Activated naive CD8-positive, alpha-beta T cell treated with anti-CD3 and anti-CD28 coated beads, Interleukin-2, amount 50 U/mL, for 24 hours (primary cell): ENCODE data around the gene ADGRG6.

Source experiments
- ATAC-seq: fragments of 150-1000 bp; cut with Tn5 transposase; one replicate; pipeline ENCODE4 v1.10.0; 2021
- DNase-seq: peaks from one replicate; pipeline ENCODE4 v3.0.0; 2021
- H3K27ac Mint-ChIP-seq: one replicate; pipeline ENCODE4 v1.8.0; 2021; ENCODE audit warnings: mild to moderate bottlenecking, mixed read lengths
- H3K27me3 Mint-ChIP-seq: one replicate; pipeline ENCODE4 v1.8.0; 2021; ENCODE audit warnings: mixed read lengths
- H3K36me3 Mint-ChIP-seq: one replicate; pipeline ENCODE4 v1.8.0; 2021; ENCODE audit warnings: low read depth, mixed read lengths
- H3K4me1 Mint-ChIP-seq: one replicate; pipeline ENCODE4 v1.8.0; 2021; ENCODE audit warnings: mixed read lengths
- H3K4me3 Mint-ChIP-seq: one replicate; pipeline ENCODE4 v1.8.0; 2021; ENCODE audit warnings: mild to moderate bottlenecking, moderate library complexity, mixed read lengths
- H3K9me3 Mint-ChIP-seq: one replicate; pipeline ENCODE4 v1.8.0; 2021; ENCODE audit warnings: mixed read lengths

The ADGRG6 gene

DNA sequence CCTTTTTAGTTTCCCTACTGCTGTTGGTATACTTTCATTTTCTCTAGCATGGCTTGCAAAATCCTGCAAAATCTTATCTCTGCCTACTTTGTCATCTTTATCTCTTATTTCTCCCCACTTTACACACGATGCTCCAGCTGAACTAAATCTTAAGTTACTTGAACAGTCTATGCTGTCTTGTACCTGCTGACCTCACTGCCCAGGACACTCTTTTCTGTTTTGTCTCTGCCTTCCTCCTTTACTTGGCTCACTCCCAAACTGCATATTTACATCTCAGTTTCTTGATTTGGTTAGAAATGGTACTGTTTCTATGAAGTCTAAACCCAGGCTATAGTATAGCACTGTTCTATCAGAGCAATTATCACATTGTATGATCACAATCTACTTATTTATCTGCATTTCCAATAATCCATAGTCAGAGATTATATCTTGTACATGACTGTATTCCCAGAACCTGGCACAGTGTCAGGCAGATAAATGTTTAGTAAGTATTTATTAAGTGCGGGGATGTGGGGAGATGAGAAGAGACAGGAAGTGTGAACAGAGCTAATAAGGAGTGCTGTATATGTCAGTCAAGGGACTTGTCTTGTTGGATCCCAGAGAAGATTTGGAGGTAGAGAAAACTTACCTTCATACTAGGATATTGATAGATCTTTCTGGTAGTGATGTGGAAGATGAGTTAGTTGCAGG is 57.6 kb downstream of the ADGRG6 start:
- peaks cover 32% of the 10 kb centered on the region for H3K4me1 Mint-ChIP-seq
- no peak for DNase-seq
- H3K36me3 Mint-ChIP-seq, result no peaks in the 10 kb centered on the region
- no peaks in the 10 kb centered on the region for H3K27me3 Mint-ChIP-seq
- H3K4me3 Mint-ChIP-seq, result no peak overlapping the region
- no peak for ATAC-seq
- H3K27ac Mint-ChIP-seq, result no peak overlapping the region
- H3K9me3 Mint-ChIP-seq, result no peaks in the 10 kb centered on the region

DNA sequence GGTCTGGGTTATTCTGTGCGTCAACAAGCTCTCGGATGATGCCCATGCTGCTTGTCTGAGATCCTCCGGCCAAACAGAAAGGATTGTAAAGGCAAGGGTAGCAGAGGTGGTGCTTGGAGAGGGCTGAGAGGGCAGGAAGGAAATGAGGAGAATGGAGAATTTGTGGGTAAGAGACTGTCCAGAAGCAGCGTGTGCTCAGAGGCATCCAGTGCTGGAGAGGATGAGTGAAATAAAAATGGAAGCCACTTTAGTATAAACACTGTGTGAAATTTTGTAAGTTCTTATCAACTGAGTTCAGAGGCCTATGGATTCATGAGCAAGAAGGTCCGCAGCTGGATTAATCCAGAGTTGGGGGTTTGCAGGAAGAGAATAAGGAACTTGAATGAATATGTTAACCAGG is 59.5 kb downstream of the ADGRG6 start:
- DNase-seq, result no peak
- no peak for ATAC-seq
- peaks cover 19% of the 10 kb centered on the region for H3K4me1 Mint-ChIP-seq
- no peak overlapping the region for H3K4me3 Mint-ChIP-seq
- peaks cover 1% of the 10 kb centered on the region for H3K27me3 Mint-ChIP-seq
- no peaks in the 10 kb centered on the region for H3K9me3 Mint-ChIP-seq
- no peaks in the 10 kb centered on the region for H3K36me3 Mint-ChIP-seq
- no peak overlapping the region for H3K27ac Mint-ChIP-seq

DNA sequence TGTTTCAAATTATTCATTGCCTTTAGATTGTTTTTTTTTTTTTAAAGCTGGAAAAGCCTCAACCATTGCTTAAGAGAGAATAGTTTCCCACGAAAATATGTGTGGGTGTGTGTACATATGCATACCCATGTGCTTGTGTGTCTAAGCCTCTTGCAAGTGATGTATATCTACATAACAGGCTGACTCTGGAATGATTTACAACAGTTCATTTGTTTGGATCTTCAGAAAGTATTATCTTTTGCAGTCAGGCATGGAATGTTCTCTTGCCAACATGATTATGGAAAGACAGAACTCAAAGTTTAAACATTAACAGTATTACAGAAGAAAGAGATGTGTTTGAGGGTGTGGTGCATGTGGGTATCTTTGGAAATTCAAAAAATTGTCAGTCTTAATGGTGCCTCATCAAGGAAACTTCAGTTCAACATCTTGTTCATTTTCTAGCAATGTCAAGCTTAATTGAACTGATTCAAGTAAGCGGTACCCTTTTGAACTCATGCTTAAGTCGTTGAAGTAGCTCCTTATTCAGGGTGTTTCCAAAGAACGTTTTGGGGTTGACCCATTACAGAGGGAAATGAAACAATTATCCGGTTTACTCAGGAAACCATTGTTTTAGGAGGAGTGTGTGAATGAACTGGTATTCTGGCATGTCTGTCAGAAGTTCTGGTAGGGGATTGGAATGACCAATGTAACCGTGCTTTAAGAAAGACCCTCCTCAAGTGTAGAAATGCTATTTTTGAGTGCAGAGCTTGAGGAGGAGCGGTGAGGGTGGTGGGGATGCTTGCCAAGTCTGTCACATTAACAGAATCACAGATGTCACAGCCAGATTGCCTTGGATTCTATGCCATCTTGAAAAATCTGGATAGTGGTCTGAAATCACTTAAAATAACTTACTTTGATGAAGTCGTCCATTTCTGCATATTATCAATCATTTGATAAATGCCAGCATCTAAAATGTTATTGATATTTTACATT is 60.3 kb downstream of the ADGRG6 start:
- no peak overlapping the region for H3K27ac Mint-ChIP-seq
- no peak for ATAC-seq
- H3K9me3 Mint-ChIP-seq, result no peaks in the 10 kb centered on the region
- peaks cover 12% of the 10 kb centered on the region for H3K4me1 Mint-ChIP-seq
- H3K36me3 Mint-ChIP-seq, result no peaks in the 10 kb centered on the region
- H3K4me3 Mint-ChIP-seq, result no peak overlapping the region
- DNase-seq, result no peak
- peaks cover 2% of the 10 kb centered on the region for H3K27me3 Mint-ChIP-seq

DNA sequence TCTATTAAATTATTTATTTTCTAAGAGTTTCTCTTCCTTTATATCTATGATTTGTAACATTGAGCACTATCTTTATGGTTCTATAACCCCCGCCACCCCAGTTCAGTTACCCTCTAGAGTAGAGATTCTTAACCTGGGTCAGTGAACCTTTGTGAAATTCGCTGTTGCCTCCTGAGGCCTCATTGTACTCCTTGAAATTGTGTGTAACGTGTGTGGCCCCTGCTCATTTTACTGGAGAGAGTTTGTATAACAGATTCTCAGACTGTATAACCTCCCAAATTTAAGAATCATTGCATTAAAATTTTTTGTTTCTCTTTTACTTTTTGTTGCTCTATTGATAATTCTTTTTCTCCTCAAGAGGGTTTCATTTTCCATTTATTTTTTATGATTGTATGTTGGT is 65.3 kb downstream of the ADGRG6 start:
- H3K36me3 Mint-ChIP-seq, result no peaks in the 10 kb centered on the region
- DNase-seq (no peak), ATAC-seq (no peak)
- H3K27ac Mint-ChIP-seq, result no peak overlapping the region
- H3K4me1 Mint-ChIP-seq, result no peaks in the 10 kb centered on the region
- no peaks in the 10 kb centered on the region for H3K9me3 Mint-ChIP-seq
- H3K27me3 Mint-ChIP-seq, result peaks cover 2% of the 10 kb centered on the region
- no peak overlapping the region for H3K4me3 Mint-ChIP-seq

DNA sequence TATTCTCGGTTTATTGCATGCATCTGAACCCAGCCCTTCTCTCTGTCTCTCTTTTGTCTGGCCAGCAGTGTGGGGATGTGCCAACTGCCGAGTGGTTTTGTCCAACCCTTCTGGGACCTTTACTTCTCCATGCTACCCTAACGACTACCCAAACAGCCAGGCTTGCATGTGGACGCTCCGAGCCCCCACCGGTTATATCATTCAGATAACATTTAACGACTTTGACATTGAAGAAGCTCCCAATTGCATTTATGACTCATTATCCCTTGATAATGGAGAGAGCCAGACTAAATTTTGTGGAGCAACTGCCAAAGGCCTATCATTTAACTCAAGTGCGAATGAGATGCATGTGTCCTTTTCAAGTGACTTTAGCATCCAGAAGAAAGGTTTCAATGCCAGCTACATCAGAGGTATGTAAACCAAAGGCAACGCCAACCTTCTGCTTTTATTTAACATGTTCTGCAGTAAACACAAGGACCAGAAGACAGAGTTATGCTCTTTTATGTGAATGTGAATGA is 65.8 kb downstream of the ADGRG6 start:
- H3K36me3 Mint-ChIP-seq, result no peaks in the 10 kb centered on the region
- no peak overlapping the region for H3K4me3 Mint-ChIP-seq
- no peak overlapping the region for H3K27ac Mint-ChIP-seq
- peaks cover 2% of the 10 kb centered on the region for H3K27me3 Mint-ChIP-seq
- H3K4me1 Mint-ChIP-seq, result no peaks in the 10 kb centered on the region
- H3K9me3 Mint-ChIP-seq, result no peaks in the 10 kb centered on the region
- DNase-seq, result no peak
- ATAC-seq, result no peak

DNA sequence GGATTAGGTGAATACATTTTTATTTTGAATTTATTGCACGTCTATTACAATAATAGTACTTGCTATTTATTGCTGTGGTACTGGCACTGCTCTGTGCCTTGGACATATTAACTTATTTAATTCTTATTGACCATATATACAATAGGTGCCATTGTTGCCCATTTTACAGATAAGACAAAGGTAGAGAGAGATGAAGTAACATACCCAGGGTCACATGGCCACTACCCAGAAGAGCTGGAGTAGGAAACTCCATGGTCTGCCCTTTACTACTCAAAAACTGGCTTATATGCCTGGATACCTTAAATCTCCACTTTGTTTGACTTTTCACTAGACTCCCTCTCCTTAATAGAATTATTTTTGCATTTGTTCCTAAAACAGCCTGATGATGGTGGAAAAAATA is 67.5 kb downstream of the ADGRG6 start:
- no peak for DNase-seq
- H3K4me3 Mint-ChIP-seq, result no peak overlapping the region
- H3K4me1 Mint-ChIP-seq, result no peaks in the 10 kb centered on the region
- no peak overlapping the region for H3K27ac Mint-ChIP-seq
- H3K36me3 Mint-ChIP-seq, result no peaks in the 10 kb centered on the region
- no peak for ATAC-seq
- H3K27me3 Mint-ChIP-seq, result peaks cover 2% of the 10 kb centered on the region
- H3K9me3 Mint-ChIP-seq, result no peaks in the 10 kb centered on the region

DNA sequence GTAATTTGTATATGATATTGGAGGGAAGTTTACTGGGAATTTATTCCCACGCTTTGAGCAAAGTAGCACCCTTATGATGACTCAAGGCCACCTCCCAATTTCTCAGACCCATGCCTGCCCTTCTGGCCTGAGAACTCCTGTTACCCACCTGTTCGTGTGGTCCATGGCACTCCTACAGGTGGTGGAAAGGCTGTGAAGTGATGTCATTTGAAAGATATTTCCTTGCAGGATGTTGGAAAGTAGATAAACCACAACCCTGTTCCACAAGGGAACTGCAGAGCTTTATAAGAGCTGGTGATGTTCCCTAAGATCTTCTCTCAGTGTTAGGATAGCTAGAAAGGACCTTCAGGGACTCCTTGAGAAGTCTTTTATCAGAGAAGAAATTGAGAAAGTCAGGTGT is 70.5 kb downstream of the ADGRG6 start:
- Mint-ChIP-seq H3K36me3 (no peaks in the 10 kb centered on the region), H3K9me3 (no peaks in the 10 kb centered on the region), H3K27ac (no peak overlapping the region), H3K27me3 (no peaks in the 10 kb centered on the region), H3K4me1 (no peaks in the 10 kb centered on the region), H3K4me3 (no peak overlapping the region)
- no peak for ATAC-seq
- DNase-seq, result no peak

DNA sequence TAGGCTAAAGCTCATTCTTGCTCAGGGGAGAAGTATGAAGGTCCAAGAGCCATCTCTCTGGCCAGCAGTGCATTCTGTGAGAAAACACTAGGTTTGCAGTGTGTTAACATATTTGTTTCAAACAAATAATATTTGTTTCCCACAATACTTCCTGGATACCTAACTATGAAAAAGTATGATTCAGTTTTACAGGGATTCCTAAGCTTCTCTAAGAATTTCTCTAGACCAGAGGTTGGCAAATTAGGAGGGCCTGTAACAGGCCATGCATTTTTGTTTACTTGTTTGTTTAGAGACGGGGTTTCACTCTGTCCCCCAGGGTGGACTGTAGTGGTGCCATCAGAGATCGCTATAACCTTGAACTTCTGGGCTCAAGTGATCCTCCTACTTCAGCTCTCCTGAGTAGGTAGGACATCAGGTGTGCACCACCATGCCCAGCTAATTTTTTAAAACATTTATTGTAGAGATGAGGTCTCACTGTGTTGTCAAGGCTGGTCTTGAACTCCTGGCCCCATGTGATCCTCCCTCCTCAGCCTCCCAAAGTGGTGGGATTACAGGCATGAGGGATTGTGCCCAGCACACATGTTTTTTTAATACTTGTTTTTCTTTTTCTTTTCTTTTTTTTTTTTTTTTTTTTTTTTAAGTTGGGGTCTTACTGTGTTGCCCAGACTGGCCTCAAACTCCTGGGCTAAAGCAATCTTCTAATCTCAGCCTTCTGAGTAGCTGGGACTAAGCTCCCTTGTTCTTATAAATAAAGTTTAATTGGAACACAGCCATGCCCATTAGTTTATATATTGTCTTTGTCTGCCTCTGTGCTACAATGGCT is 71.7 kb downstream of the ADGRG6 start:
- H3K4me1 Mint-ChIP-seq, result no peaks in the 10 kb centered on the region
- no peak for ATAC-seq
- no peak for DNase-seq
- no peak overlapping the region for H3K4me3 Mint-ChIP-seq
- no peaks in the 10 kb centered on the region for H3K36me3 Mint-ChIP-seq
- H3K9me3 Mint-ChIP-seq, result no peaks in the 10 kb centered on the region
- H3K27me3 Mint-ChIP-seq, result no peaks in the 10 kb centered on the region
- H3K27ac Mint-ChIP-seq, result no peak overlapping the region

DNA sequence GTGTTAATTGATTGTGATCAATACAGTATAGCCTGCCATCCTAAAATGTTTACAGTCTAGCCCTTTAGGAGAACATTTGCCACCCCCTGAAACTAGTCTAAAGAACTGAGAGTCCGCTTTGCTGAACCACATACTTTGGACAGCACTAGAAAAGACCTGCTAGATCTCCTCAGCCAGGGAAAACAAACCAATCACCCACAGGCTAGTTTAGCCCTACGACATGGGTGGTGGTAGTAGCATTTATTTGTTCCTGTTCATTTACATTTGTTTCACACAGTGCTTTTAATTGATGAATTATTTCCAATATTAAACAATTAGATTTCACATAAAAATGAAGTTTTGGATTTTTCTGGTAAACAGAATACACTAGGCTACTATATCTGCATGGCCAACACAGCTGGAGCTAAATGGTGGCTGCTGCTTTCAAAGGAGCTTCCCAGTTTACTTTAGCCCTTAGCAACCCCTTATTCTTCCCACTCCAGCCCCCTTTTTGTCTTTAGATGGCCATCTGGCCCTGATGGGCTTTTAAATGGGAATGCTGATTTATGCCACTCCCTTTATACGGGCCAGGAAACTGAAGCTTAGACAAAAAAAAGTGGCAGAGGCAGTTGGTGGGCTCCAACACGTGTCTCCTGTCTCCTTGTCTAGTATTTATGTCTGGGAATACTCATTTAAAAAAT is 72.4 kb downstream of the ADGRG6 start:
- Mint-ChIP-seq H3K9me3 (no peaks in the 10 kb centered on the region), H3K4me1 (no peaks in the 10 kb centered on the region), H3K36me3 (no peaks in the 10 kb centered on the region), H3K4me3 (no peak overlapping the region), H3K27me3 (no peaks in the 10 kb centered on the region), H3K27ac (no peak overlapping the region)
- DNase-seq (no peak), ATAC-seq (no peak)

DNA sequence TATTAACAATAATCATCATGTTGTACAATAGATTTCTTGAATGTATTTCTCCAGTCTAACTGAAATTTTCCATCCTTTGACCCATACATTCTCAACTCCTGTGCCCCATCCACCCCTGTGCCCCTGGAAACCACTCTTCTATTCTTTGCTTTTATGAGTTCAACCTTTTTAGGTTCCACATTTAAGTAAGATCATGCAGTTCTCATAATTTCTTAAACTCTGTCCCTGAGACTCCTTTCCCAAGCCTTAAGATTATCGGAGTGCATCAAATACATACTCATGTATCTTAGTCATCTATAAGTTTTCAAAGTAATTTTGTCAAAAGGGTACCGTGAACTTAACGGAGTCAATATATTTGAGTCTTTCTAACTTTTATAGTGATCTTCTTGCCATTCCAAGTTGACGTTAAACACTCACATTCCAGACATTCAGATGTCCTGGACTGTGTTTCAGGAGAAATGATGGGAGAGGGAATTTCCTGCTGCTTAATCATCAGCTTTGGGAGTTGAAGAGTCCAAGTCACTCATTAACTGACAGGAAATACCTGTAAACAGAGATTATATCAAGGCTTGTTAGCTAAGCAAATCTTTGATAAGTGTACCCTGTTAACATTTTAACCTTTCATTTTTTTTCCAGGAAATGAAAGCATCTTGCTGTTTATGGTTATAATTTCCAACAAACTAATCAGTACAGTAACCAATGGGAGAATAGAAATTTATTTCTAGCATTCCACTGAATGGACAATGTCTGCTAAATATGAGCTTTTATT is 73.3 kb downstream of the ADGRG6 start:
- no peak for ATAC-seq
- no peaks in the 10 kb centered on the region for H3K36me3 Mint-ChIP-seq
- H3K4me1 Mint-ChIP-seq, result no peaks in the 10 kb centered on the region
- H3K9me3 Mint-ChIP-seq, result no peaks in the 10 kb centered on the region
- no peak overlapping the region for H3K27ac Mint-ChIP-seq
- no peak overlapping the region for H3K4me3 Mint-ChIP-seq
- no peaks in the 10 kb centered on the region for H3K27me3 Mint-ChIP-seq
- DNase-seq, result no peak

DNA sequence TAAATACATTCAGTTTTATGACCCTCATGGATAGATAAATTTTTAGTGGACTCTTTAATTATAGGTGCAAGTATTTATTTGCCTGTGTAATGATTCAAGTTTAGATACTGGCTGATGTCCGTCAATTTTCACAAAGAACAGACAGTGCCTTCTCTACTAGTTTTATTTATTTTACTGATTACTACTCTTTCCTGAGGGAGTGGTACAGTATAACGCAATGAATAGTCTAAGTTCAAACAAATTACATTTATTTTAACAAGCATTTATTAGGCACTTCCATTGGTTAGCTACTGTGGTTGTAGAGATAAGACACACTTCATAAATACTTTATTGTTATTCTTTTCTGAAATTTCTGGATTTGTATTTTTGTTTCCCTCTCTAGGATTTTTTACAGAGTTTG is 74.3 kb downstream of the ADGRG6 start:
- Mint-ChIP-seq H3K27ac (no peak overlapping the region), H3K4me3 (no peak overlapping the region)

DNA sequence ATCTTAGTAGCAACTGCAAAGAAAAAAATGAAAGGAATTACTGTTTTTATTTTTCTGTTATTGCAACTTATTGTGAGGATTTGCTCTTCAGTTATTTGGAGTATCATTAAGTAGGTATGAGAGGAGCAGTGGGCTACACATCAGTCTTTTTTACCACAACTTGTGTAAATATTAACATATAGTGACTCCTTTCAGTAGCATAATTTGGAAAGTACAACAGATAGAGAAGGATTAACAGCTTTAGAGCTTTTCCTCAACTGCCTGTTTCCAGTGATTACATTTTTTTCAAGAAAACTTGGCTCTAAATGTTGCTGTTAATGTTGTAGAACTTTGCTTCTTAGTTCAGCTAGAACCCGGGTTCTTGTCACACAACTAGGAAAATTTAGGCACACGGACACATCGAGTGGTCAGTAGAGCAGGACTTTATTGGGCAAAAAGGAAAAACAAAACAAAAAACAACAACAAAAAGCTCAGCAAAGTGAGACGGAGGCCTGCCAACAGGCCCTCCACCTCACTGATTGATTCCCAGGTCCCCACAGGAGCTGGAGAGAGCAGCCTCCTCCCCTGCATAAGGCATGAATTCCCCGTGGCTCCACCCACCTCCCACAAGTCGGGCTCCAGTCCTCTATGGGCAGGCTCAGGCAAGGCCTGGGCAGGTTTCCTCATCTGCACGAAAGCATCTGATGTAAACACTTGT is 75.1 kb downstream of the ADGRG6 start:
- DNase-seq (no peak), ATAC-seq (no peak)
- Mint-ChIP-seq H3K27ac (no peak overlapping the region), H3K4me3 (no peak overlapping the region), H3K27me3 (no peaks in the 10 kb centered on the region), H3K4me1 (no peaks in the 10 kb centered on the region), H3K36me3 (no peaks in the 10 kb centered on the region), H3K9me3 (no peaks in the 10 kb centered on the region)

More for the DNA sequence above, 74.3 kb downstream of the ADGRG6 start:
- no peak for DNase-seq
- H3K4me1 Mint-ChIP-seq, result no peaks in the 10 kb centered on the region
- no peaks in the 10 kb centered on the region for H3K36me3 Mint-ChIP-seq
- H3K27me3 Mint-ChIP-seq, result no peaks in the 10 kb centered on the region
- no peaks in the 10 kb centered on the region for H3K9me3 Mint-ChIP-seq
- ATAC-seq, result no peak

DNA sequence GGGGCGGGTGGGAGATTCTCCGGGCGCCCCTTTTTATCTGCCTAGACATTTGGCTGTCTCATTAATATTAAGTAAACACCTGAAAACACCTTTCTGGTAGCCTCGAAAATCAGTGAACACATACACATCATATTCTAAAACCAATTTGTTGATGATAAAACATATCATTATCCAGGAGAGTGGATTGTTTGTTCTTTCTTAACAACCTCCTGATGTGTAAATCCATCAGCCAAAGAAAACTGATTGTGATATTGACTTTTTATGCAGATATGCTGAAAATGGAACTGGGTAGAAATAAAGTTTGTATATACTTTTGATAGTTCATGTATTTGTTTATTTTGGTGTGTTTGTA is 75.7 kb downstream of the ADGRG6 start:
- H3K9me3 Mint-ChIP-seq, result no peaks in the 10 kb centered on the region
- ATAC-seq (no peak), DNase-seq (no peak)
- H3K4me3 Mint-ChIP-seq, result no peak overlapping the region
- no peaks in the 10 kb centered on the region for H3K27me3 Mint-ChIP-seq
- H3K27ac Mint-ChIP-seq, result no peak overlapping the region
- no peaks in the 10 kb centered on the region for H3K4me1 Mint-ChIP-seq
- no peaks in the 10 kb centered on the region for H3K36me3 Mint-ChIP-seq
